MG63 (cell line): ENCODE measurements around the gene SEC24D. TPM values are rescaled to one million over a fixed set of nuclear protein-coding genes. Genes with fewer than 3 reads are reported as not detected.

Experiments
- DNase-seq: peaks from one replicate; pipeline ENCODE4 v3.0.0-alpha.2; 2020
- H3K27me3 ChIP-seq: fragments of 250-450 bp; sonication (Bioruptor Pico); 2 replicates; pipeline ENCODE4 v1.5.1; 2020; ENCODE audit warnings: mild to moderate bottlenecking, moderate library complexity
- H3K36me3 ChIP-seq: fragments of 250-450 bp; sonication (Bioruptor Pico); 2 replicates; pipeline ENCODE4 v1.5.1; 2020; ENCODE audit warnings: mild to moderate bottlenecking, moderate library complexity
- H3K4me3 ChIP-seq: fragments of 250-450 bp; sonication (Bioruptor Pico); 2 replicates; pipeline ENCODE4 v1.5.1; 2020; ENCODE audit warnings: mild to moderate bottlenecking, moderate library complexity
- H3K9me3 ChIP-seq: fragments of 250-450 bp; sonication (Bioruptor Pico); 2 replicates; pipeline ENCODE4 v1.5.1; 2020; ENCODE audit warnings: mild to moderate bottlenecking, moderate library complexity
- total RNA-seq: library from RNA; depleted of rRNA; stranded (reverse); fragments of >200 nt; shearing (Covaris generic); gene quantifications from 2 replicates; pipeline ENCODE4 v1.2.3, GENCODE V29; 2014; ENCODE audit warnings: low replicate concordance

Gene SEC24D
- total RNA-seq, 1 experiment from 2014 or later = 26.6 TPM

- Histone ChIP-seq H3K4me3 (no peak overlapping the region), H3K9me3 (no peaks in the 10 kb centered on the region), H3K36me3 (peaks cover 38% of the 10 kb centered on the region), H3K27me3 (no peaks in the 10 kb centered on the region)
- DNase-seq = no peak
These were observed 105.2 kb downstream of the SEC24D start for GRCh38 chr4:118730683-118731082.

GRCh38 chr4:118729287-118730286 is 106.3 kb downstream of the SEC24D start:
- Histone ChIP-seq H3K4me3 (no peak overlapping the region), H3K36me3 (peaks cover 35% of the 10 kb centered on the region), H3K27me3 (no peaks in the 10 kb centered on the region), H3K9me3 (no peaks in the 10 kb centered on the region)
- DNase-seq = no peak

DNA sequence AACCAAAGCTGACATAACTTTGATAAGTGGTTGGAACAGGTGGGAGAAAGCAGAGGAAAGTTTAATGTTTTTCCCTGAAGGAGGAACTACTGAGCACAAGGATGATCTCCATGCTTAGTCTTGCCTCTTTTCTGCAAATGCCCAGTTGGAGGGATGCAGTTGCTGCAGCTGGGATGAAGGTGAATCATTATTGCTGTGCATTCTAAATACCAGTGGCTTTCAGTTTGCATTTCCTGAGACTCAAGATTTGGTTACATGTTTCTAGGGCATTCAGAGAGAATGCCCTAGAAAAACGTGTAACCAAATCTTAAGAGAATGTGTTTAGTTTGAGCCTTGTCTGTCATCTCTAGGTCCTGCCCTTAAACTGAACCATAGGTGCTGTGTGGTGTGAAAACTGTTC is 108.6 kb downstream of the SEC24D start:
- Histone ChIP-seq H3K36me3 (peaks cover 39% of the 10 kb centered on the region), H3K9me3 (no peaks in the 10 kb centered on the region)
- DNase-seq = no peak

DNA sequence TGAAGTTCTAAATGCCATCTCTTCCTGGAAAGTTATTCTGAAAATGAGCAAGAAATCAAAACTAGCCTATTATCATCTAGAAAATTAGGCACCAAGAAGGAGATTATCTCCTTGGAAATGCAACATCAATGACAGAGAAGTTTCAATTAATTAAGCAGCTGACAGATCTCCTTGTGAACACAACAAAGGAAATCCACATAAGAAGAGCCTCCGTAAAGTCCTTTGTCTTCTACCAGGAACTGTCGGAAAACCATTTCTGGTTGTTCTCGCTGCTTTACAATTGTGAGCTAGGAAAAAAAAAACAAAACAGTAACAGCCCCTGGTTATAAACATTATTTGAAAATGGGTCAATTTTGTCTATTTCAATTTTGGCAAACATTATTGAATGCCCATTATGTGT is 112.6 kb downstream of the SEC24D start:
- Histone ChIP-seq H3K4me3 (no peak overlapping the region), H3K9me3 (no peaks in the 10 kb centered on the region), H3K27me3 (no peaks in the 10 kb centered on the region), H3K36me3 (peaks cover 27% of the 10 kb centered on the region)
- DNase-seq = no peak

More for the DNA sequence above, 108.6 kb downstream of the SEC24D start:
- Histone ChIP-seq H3K27me3 (no peaks in the 10 kb centered on the region), H3K4me3 (no peak overlapping the region)

DNA sequence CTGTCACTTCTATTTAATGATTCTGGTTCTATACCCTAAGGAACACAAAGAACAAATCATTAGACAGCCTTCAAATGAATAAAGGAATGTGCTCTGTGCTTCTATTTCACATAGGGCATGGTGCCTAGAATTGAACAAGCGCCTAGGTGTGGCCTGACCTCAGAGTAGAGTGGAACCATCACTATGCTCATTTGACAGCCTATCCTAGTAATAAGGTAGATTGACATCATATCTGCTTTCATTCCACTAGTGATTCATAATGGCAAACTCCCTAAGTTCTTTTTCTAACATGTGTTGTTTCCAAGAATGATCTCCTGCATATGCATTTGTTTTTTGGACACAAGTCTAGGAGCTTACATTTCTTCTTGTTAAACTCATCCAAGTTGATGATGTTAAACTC is 114.2 kb downstream of the SEC24D start:
- Histone ChIP-seq H3K36me3 (peaks cover 19% of the 10 kb centered on the region), H3K4me3 (no peak overlapping the region), H3K27me3 (no peaks in the 10 kb centered on the region), H3K9me3 (no peaks in the 10 kb centered on the region)
- DNase-seq = no peak

GRCh38 chr4:118718511-118719170 is 117.3 kb downstream of the SEC24D start:
- H3K36me3 ChIP-seq = peaks cover 17% of the 10 kb centered on the region
- no peaks in the 10 kb centered on the region for H3K27me3 ChIP-seq
- no peaks in the 10 kb centered on the region for H3K9me3 ChIP-seq
- no peak for DNase-seq
- no peak overlapping the region for H3K4me3 ChIP-seq

- H3K4me3 ChIP-seq = no peak overlapping the region
- no peaks in the 10 kb centered on the region for H3K27me3 ChIP-seq
These were observed 119.6 kb downstream of the SEC24D start for GRCh38 chr4:118716304-118716703.

GRCh38 chr4:118714682-118715081 is 121.2 kb downstream of the SEC24D start:
- Histone ChIP-seq H3K27me3 (no peaks in the 10 kb centered on the region), H3K4me3 (no peak overlapping the region), H3K36me3 (peaks cover 3% of the 10 kb centered on the region), H3K9me3 (no peaks in the 10 kb centered on the region)
- no peak for DNase-seq

More at GRCh38 chr4:118716304-118716703, 119.6 kb downstream of the SEC24D start:
- no peak for DNase-seq
- Histone ChIP-seq H3K36me3 (peaks cover 2% of the 10 kb centered on the region), H3K9me3 (no peaks in the 10 kb centered on the region)

GRCh38 chr4:118712872-118713271 is 123.1 kb downstream of the SEC24D start:
- no peak for DNase-seq
- Histone ChIP-seq H3K36me3 (peaks cover 3% of the 10 kb centered on the region), H3K4me3 (no peak overlapping the region), H3K27me3 (no peaks in the 10 kb centered on the region), H3K9me3 (no peaks in the 10 kb centered on the region)

DNA sequence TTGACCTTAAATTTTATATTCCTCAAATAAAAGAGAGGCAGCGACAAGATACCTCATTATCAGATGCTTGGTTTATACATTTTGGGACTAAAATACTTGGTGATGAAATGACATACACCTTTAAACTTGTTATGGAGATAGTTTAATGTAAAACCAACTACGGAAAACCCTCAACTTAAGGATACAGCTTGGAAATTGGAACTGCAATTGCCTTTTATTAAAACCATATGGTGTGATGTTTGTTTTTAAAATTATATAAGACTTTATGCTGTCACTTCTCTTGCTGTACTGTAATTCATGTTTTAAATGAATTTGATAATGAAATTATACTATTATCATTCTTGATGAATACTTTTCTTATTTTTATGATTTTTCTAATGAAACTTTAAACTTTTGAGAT is 124.9 kb downstream of the SEC24D start:
- no peak for DNase-seq
- no peaks in the 10 kb centered on the region for H3K27me3 ChIP-seq
- H3K36me3 ChIP-seq = peaks cover 3% of the 10 kb centered on the region
- H3K9me3 ChIP-seq = no peaks in the 10 kb centered on the region
- H3K4me3 ChIP-seq = no peak overlapping the region

GRCh38 chr4:118703118-118703517 is 132.8 kb downstream of the SEC24D start:
- no peak for DNase-seq
- Histone ChIP-seq H3K27me3 (no peaks in the 10 kb centered on the region), H3K9me3 (no peaks in the 10 kb centered on the region), H3K36me3 (peaks cover 10% of the 10 kb centered on the region), H3K4me3 (no peak overlapping the region)

DNA sequence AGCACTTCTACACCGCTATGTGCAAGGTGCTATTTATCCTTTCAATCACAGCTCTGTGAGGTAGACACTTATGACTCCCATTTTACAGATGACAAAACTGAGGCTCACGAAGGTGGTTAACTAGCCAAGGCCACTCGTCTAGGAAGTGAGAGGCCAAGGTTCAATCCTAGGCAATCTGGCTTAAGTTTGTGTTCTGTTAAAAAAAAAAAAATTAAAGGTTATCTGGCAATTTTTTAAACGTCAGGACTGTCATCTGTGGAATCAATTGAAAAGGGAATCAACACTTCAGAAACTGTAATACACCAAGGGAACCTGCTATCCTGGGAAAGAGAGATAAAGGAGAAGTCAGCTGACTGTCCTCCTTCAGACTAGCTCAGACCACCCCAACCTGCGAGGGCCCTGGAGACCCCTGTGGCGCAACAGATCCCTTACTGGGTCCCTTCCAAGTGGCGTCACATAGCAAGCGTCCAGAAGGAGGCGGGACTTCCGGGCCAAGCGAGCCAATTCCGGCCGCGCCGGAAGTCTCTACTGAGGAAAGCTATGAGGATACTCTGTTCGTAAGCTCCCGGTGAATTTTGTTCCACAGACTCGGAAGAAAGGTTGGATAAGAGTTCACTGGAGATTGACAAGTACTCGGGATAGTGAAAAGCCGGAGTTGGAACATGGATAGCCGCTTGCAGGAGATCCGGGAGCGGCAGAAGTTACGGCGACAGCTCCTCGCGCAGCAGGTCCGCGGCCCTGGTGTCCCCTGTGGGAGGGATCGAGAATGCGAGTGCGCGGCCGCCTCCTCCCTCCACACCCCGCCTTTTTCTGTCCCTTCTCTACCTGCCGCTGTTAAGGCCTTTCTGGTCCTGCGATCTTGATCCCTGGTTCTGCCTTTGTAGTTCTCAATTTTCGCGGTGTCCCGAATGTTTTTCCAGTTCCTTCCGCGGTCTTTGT is 150.8 kb downstream of the SEC24D start, which contains the start of gene METTL14:
Gene METTL14 (plus strand): TSS at position 520 of the 939 bp plus-strand sequence. CDS start 143 bp downstream, at position 663.
- peaks cover 4% of the 10 kb centered on the region; the same call in 1 of the 2 replicates for H3K36me3 ChIP-seq
- H3K4me3 ChIP-seq = peak within 1 kb of the TSS; percentile 71
- H3K27me3 ChIP-seq = no peaks in the 10 kb centered on the region
- peak; percentile 82 for DNase-seq
- no peaks in the 10 kb centered on the region for H3K9me3 ChIP-seq

DNA sequence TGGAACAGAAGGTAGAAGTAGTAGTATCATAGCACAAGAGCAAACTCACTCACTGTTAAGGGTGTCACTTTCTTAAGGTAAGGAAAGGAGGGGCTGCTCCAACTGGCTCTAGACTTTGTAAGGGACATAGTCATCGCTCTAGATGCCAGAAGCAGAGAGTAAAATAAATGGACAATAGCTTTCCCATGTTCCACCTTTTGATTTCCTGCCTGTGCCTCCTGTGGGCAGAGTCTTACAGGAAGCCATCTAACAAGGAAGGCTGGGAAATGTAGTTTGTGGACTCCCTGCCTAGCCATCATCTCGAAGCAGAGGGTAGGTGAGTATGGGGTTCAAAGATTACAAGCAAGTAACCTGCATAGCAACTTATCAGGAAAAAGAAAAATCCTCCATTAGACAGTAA is 152.4 kb downstream of the SEC24D start:
- Histone ChIP-seq H3K36me3 (peaks cover 1% of the 10 kb centered on the region; the same call in 1 of the 2 replicates), H3K4me3 (no peak overlapping the region), H3K27me3 (no peaks in the 10 kb centered on the region), H3K9me3 (no peaks in the 10 kb centered on the region)
- DNase-seq = no peak

- H3K9me3 ChIP-seq = no peaks in the 10 kb centered on the region
- H3K36me3 ChIP-seq = no peaks in the 10 kb centered on the region; the same call in 1 of the 2 replicates
- no peak overlapping the region for H3K4me3 ChIP-seq
- DNase-seq = no peak
- H3K27me3 ChIP-seq = no peaks in the 10 kb centered on the region
These were observed 153.0 kb downstream of the SEC24D start for GRCh38 chr4:118682928-118683327.

GRCh38 chr4:118680808-118681207 is 155.1 kb downstream of the SEC24D start:
- Histone ChIP-seq H3K27me3 (no peaks in the 10 kb centered on the region), H3K4me3 (no peak overlapping the region), H3K9me3 (no peaks in the 10 kb centered on the region), H3K36me3 (no peaks in the 10 kb centered on the region)
- no peak for DNase-seq

DNA sequence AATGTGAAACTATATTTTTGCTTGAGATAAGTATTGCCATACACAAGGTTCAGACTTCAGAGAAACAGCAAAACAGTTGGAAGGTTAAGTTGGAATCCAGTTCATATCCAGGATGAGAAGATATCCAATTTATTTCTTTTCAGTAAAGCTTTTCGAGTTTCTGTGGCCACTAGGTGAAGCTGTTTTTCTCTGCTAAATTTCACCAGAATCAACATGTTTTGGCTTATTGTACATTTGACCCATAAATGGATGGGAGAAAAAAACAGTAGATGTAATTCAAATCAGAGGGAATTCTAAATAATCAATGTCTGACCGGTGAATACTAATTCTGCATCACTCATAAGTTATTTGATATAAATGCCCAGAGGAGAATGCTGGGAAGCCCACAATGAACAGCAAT is 159.8 kb downstream of the SEC24D start:
- no peaks in the 10 kb centered on the region for H3K27me3 ChIP-seq
- no peaks in the 10 kb centered on the region for H3K36me3 ChIP-seq
- no peaks in the 10 kb centered on the region for H3K9me3 ChIP-seq
- no peak overlapping the region for H3K4me3 ChIP-seq
- no peak for DNase-seq
